HG03066 (cell line): ENCODE measurements around the gene SNAI3.
A peak's percentile ranks its signal among the peaks of the same experiment; 100 is the strongest.
"Not testable (repeated sequence)": the region's sequence is repeated elsewhere in the genome, so short reads cannot be mapped to it uniquely, and the experiment has no call there.

ENCODE experiments used
- ATAC-seq: cut with Tn5 transposase; IDR thresholded peaks from one replicate; pipeline ENCODE4 v1.9.1; 2021; ENCODE audit warnings: low read depth; ENCODE audit not compliant: unreplicated experiment

SNAI3 gene

DNA sequence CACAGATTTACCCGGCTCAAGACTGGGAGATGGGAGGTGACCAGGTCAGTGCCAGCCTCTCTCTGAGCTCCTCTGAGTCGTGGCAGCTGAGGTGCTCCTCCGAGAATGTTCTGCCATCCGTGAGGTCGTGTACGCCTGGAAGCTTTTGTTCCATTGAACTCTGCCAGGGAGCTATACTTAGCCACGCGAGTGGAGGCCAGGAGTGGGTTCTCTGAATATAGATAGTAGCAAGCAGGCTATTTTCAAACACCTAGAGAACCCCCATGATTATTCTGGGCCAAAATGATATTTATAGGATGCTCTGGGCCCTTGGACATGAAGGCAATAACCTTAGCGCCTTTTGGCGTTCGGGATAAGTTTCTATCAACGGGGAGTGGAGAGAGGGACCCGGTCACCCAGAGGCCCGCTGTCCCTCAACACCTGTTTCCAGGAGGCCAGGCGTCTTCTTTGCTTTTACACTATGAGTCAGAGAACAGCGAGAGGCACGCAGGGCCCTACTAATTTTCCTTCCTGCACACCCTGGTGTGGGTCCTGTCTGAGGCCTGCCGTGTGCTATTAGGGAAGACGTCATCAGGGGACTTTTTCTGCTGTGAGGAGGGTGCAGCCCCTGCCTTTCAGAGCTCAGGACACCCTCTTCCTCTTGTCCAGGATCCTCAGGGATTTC is 12.5 kb downstream of the SNAI3 start:
- no peak for ATAC-seq

DNA sequence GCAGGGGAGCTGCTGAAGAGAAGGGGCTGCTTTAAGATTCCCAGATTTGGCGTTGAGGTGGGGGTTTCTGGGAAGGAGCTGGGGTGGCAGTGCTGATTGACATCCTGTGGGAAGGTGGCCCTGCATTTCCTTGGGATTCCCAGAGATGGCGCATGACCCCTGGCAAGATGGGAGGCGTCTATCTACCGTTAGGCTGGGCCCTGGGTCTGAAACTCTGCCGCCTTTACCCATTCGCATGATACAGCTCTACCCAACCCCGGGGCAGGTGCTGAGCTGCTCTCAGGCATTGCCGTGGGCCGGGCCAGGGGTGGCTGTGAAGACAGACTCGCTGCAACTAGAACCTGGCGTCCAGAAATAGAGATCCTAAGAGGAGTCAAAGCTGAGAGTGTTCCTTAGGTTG is 13.5 kb downstream of the SNAI3 start:
- ATAC-seq = no peak

DNA sequence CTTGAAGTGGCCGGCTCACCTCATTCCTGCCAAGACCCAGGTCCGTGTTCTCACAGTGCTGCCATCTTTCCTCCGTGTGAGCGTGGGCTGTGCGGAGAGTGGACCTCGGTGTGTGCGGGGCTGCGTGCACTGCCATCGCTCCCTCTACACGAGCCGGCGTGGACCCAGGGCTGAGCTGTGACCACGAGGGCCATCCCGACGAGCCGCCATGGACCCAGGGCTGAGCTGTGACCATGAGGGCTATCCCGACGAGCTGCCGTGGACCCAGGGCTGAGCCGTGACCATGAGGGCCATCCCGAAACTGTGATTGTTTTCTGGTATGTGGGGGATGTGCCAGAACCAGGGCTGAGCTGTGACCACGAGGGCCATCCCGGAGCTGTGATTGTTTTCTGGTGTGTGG is 14.5 kb downstream of the SNAI3 start:
- ATAC-seq = no peak

DNA sequence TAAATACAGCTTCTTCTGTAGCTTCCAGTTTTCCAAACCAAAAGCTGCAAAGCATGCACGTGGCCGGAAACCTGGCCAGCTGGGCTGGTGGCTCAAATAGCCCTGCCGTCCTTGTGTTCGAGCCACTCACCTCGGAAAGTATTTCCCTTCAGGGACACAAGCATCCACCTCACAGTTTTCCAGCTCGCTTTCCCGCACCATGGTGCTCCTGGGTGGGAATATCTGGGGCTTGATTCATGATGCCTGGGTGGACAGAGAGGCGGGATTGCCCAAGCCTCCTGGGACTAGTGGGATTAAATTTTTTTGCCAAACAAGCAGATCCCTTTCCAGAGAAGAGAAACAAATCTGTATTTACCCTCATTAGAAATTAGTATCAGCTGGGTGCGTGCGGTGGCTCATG is 16.3 kb downstream of the SNAI3 start:
- no peak for ATAC-seq

DNA sequence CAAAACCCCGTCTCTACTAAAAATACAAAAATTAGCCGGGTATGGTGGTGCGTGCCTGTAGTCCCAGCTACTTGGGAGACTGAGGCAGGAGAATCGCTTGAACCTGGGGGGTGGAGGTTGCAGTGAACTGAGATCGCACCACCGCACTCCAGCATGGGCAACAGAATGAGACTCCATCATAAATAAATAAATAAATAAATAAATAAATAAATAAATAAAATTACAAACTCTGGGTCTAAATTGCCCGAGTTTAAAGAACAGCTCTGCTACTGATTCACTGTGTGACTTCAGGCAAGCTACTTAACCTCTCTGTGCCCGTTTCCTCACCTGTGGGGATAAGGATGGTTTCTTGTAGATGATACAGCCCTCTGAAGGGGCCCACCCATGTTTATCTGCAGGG is 16.8 kb downstream of the SNAI3 start:
- not testable (repeated sequence) for ATAC-seq

DNA sequence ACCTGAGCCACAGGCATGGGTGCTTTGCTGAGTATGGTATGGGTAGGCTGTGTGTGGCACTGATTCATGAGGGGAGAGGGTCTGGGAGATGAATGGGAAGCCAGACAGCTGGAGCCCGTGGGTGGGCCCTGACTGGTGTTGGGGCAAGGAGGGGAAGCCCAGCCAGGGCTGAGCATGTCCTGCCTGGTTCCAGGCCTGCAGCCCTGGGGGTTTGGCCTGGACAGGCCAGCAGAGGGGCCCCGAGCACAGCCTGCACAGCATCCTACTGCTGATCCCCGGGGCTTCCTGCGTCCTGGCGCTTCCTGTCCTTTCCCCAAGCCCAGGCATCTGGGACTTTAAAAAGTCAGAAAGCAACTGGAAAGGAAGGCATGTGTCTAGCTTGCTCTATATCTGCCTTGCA is 18.8 kb downstream of the SNAI3 start:
- ATAC-seq = no peak

DNA sequence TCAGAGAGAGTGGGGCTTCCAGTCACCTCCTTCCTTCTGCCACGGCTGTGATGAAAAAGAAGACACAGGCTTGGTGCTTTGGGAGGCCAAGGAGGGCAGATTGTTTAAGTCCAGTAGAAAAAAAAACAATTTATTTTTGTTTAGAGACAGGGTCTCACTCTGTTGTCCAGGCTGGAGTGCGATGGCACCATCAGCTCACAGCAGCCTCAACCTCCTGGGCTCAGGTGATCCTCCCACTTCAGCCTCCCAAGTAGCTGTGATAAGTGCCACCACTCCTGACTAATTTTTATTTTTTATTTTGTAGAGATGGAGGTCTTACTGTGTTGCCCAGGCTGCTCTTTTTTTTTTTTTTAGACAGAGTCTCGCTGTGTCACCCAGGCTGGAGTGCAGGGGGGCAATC is 20.7 kb downstream of the SNAI3 start:
- no peak for ATAC-seq

DNA sequence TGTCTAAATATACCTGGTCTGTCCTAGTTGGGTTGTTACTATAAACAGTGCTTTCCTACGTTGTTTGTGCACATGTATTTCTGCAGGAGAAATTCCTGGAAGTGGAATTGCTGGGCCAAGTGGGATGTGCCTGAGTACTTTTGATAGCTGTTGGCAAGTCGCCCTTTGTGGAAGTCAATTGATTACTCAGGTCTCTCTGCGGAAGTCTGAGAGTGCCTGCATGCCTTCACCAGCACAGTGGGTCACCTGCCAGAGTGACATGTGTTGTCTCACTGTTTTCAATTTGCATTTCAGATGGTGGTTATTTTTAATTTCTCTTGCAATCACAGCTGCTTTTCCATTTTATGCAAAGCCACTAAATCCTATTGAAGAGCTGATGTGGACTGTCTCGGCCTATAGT is 21.2 kb downstream of the SNAI3 start:
- no peak for ATAC-seq

DNA sequence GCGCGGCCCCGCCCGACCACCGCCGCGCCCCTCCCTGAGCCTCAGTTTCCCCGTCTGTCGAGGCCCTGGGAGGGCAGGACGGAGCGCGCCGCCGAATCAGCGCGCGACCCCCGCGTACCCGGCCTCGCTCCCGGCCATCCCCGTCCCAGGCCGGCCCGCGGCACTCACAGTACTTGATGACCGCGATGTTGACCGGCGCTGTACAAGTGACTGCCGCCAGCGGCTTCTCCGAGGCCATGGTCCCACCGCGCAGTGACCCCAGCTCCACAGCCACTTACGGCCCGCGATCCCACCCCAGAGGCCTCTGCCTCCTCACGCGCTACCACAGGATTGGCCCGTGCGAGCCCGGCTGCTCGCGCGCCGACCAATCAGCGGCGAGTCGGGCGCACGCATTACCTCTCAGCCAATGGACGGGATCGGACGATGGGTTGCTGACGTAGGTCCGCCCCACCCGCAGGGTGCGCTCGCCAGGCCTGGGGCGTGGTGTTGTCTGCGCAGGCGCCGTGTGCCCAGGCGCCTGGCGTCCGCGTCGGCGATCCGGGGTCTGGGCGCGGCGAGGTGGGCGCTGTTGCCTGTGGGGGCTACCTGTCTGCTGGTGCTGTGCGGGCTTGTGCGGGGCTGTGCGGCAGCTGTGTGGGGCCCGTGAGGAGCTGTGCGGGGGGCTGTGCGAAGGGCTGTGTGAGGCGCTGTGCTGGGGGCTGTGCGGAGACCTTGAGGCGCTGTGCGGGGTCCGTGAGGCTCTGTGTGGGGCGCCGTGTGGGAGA is 23.3 kb downstream of the SNAI3 start, which contains the start of gene MVD:
TSS of gene MVD (minus strand) at position 249 of the 764 bp plus-strand sequence. CDS start at position 238, 11 bp downstream.
- peak; percentile 95 for ATAC-seq

DNA sequence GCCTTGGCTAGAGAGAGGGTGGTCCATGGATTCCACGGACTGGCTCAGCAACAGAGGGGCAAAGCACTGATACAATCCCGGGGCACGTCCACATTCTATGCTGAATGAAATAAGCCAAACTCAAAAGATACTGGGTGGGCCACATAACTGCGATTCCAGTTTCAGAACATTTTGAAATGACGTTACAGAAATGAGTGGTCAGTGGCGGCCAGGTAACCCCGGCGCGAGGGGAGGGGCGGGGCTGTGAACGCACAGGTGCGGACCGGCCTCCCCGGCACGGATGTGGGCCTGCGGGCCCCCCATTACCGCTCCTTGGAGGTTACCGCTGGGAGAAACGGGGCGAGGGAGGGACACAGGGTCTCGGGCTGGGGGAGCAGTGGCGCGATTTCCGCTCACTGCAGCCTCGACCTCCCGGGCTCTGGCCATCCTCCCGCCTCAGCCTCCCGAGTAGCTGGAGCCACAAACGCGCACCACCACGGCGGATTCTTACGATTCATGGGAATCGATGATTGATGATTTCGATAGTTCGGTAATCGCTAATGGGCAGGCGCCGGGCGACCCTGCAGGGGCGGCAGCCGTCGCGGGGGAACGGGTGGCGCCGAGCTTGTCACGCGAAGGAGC is 24.0 kb downstream of the SNAI3 start:
- no peak for ATAC-seq

DNA sequence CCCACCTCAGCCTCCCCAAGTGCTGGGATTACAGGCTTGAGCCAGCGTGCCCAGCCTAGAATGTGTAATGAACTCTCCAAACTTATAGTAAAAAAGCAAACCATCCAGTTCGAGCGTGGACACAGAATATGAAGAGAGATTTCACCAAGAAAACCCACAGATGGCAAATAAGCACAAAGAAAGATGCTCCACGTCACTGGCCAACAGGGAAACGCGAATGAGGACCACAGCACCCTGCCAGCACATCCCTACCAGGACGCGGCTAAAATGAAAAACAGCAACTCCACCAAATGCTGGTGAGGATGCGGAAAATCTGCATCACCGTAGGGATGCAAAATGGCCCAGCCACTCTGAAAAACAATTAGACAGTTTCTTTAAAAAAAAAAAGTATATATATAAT is 24.8 kb downstream of the SNAI3 start:
- no peak for ATAC-seq

DNA sequence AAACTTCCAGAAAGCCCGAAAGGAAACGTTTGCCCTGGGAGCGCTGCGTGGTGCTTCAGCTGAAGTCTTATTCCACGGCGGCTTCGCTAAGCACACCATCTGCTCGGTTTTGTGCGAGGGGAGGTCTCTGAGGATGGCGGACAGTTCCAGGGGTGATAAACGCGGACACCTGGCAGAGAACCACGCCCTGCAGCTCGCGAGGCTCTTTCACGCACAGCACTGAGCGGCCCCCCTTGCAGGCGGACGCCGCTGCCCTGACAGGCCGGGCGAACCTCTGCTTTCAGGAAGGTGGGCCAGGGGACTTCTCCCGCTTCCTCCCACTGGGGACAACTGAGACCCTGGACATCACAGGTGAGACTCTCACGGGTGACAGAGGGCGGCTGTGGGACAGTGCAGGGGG is 27.1 kb downstream of the SNAI3 start:
- no peak for ATAC-seq

DNA sequence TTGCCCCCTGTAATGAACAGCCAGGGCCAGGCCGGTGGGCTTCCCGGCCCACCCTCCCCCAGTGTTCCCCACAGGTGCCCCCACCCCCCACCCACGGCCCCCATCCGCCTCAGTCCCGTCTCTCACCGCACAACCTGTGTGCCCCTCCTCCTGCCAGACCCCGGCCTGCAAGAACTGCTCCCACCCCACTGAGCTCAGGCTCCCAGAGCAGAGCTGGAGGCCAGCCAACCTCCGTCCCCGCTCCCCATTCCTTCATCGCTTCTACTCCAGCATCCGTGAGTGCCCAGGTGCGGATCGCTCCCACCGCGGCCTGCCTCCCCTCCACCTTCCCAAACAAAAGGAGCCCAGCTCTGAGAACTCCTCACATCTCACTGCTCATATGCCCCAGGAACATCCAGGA is 27.6 kb downstream of the SNAI3 start:
- ATAC-seq = no peak

DNA sequence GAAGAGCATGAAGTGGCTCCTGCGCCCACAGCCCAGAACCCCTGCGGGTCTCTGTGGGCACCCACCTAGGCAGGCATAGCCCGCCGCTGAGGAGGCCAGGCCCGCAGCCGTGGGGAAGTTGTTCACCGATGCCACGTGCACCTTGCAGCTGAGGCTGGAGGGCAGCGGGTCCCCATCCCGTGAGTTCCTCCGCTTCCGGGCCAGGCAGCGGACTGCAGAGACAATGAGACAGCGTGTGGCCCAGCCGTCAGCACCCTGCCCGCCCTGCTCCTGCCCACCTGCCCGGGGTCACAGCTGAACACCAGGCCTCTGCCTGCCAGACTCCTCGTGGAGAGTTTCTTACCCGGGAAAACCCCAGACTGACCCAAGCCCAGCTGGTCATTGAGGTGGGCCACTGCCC is 28.9 kb downstream of the SNAI3 start:
- no peak for ATAC-seq

DNA sequence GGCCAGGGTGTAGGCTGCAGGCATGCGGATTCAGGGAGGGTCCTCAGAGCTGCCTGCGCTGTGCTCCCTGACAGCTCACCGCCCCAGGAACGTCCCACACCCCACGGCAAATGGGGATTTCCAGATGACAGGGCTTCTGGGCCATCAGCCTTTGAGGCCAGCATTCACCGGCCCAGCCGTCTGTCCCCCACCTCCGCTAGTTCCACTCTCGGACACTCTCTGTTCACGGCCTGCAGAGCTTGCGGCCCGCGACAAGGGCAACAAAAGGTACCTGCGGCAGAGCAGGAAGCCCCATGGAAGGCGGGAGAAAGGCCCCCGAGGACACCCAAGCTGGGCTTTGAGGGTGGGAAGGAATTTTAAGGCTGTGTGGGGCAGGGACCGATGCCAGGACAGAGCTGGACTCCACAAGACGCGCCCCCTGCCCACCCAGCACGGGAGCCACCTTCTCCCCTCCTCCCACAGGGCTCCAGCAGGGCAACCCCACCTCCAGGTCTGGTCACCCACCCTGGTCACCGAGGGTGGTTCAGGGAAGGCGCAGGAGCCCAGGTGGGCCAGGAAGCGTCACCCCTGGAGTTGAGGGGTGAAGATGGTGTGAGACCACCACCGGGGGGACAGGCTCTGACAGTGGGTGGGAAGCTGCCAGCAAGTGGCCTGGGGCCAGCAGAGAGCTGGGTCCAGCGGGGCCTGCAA is 29.9 kb downstream of the SNAI3 start:
- no peak for ATAC-seq

DNA sequence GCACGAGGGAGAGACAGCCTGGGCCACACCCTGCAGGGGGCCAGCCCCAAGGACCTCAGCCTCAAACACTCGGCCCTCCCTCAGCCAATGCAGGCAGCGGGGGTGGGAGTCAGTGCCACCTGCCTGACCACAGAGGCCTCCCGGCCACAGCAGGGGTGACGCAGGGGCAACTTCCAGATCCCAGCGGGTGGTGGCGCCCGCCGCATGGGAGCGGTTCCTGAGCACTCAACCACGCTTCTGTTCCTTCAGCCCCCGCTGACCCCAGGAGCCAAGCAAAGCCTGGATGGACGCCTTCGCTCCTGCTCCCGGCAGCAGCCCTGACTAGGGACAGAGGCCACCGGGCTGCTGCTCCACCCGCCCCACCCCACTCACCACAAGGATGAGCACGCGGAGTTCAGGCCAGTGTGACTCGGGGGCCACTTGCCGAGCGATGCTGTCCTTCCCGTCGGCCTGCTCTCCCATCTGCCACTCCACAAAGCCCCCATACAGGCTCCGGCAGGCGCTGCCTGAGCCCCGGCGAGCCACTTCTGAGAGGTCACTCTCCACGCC is 30.5 kb downstream of the SNAI3 start:
- no peak for ATAC-seq

DNA sequence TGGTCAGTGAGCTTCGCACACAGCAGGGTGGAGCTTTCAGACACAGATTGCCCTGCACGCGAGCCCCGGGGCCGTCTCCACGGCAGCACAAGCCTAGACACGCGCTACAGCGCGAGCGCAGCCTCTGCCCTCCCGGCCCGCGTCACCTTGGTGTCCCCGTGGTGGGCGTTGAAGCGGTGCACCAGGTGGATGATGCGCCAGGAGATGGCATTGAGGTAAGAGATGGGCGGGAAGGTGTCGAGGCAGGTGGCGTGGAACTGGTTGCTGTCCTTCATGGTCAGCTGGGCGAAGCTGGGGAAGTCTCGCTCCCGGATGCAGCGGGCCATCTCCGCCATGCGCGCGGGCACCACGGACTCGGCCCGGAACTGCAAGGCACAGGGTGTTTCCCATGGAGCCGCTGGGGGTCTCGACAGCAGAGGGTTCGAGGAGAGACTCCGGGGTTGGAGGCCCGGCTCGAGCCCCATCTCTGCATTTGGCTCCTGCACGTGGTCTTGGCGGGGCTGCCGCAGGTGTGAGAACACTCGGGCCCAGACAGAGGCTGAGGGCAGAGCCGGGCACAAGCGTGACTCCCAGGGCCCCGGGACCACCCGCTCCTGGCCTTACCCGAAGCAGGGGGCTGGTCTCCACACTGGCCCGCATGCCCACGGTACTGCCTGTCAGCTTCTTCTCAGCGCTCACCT is 31.1 kb downstream of the SNAI3 start:
- ATAC-seq = no peak

DNA sequence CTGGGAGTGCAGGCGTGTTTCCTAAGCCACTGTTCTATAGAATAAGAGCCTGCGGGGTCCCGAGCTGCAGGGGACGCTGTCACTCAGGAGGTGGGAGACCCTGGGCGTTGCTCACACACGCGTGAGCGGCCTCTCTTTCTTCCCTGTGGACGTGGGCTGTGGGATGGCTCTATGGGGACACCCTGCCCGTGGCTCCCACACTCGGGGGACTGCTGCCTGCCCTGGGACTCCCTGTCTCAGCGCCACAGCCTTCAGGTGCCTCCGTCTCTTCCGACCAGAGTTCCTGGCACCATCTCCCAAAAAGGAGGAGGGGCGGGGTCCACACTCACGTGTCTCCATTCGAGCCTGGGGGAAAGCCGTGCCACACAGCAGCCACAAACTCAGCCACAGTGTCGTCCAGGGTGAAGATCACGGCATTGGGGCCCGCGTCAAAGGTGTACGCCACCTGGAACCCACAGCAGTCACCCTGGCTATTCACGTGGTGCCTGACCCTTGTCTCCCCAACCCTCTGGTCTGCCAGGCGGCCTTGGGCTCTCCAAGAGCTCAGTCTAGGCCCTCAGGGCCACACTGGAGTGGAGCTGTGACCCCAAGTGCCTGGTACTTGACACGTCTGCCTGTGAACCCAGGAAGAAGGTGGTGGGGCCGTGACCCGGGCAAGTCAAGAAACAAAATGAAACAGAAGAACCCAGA is 31.8 kb downstream of the SNAI3 start:
- no peak for ATAC-seq

DNA sequence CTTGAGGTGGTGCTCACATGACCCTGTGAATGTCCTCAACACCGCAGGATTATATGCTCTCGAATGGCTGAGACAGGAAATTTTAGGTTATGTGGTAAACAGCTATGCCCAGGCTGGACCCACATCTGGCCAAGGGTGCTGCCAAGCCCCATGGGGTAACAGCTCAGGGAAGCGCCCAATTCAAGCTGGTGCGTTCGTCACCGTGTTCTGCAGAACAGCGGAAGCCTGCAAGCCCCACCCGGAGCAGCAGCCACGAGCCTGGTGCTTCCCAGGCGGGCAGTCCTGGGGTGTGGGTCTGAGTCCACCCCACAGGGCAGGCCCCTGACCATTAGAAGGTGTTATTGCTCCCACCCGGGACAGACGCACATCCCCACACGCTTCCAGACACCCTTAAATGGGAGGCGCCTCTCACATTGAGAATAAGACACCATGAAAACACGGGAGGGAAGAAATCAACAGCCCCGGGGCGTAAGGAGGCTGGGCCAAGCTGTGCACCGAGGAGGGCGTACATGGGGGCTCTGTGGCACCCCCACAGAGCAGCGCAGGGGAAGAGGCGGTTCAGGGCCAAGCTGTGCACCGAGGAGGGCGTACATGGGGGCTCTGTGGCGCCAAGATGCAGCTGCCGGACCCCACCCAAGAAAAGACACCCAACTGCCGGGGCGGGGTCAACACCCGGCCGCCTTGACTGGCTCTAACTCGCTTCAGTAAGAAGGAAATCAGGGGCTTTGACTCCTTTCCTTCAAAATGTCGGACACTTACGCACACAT is 32.5 kb downstream of the SNAI3 start:
- no peak for ATAC-seq
